Peyer's patch (tissue), 4 donors: ENCODE data around the gene CEP63. TPM values are rescaled to one million over a fixed set of nuclear protein-coding genes. Genes with fewer than 3 reads are reported as not detected.

Source experiments
- DNase-seq, 3 donors: peaks; one replicate each; pipeline ENCODE4 v3.0.0-alpha.2; 2017 to 2019
- H3K27ac ChIP-seq, 4 donors: fragments of 200-600 bp; sonication (generic); one replicate each; pipeline ENCODE4 v1.5.1; 2016 to 2019
- H3K27me3 ChIP-seq, 2 donors: fragments of 200-600 bp; sonication (generic); one replicate each; pipeline ENCODE4 v1.5.1; 2019
- H3K36me3 ChIP-seq, 3 donors: fragments of 200-600 bp; sonication (generic); one replicate each; pipeline ENCODE4 v1.5.1; 2016 to 2019
- H3K4me1 ChIP-seq, 4 donors: fragments of 200-600 bp; sonication (generic); one replicate each; pipeline ENCODE4 v1.5.1; 2016 to 2019
- H3K4me3 ChIP-seq, 4 donors: fragments of 200-600 bp; sonication (generic); 1 replicate in 3 of 4; 2 replicates in 1 of 4; pipeline ENCODE4 v1.5.1; 2016 to 2019; ENCODE audit warnings: mild to moderate bottlenecking in 1 of 4
- H3K9me3 ChIP-seq, 4 donors: fragments of 200-600 bp; sonication (generic); one replicate each; pipeline ENCODE4 v1.5.1; 2016 to 2019; ENCODE audit warnings: mild to moderate bottlenecking in 1 of 4
- CTCF ChIP-seq, 6 experiments: fragments of 450-650 bp in 4 of 6; fragments of 200-600 bp in 2 of 6; sonication (generic) in 1 of 6; IDR thresholded peaks; one replicate each; pipeline ENCODE4 v1.5.1; 2017 to 2019; ENCODE audit warnings: antibody characterized with exemption in 6 of 6, mild to moderate bottlenecking in 3 of 6, moderate library complexity in 1 of 6
- POLR2A ChIP-seq, 2 donors: fragments of 450-650 bp; IDR thresholded peaks; one replicate each; pipeline ENCODE4 v1.5.1; 2017; ENCODE audit warnings: antibody characterized with exemption in 2 of 2, mild to moderate bottlenecking in 2 of 2, moderate library complexity in 2 of 2
- total RNA-seq, 4 donors: library from RNA; depleted of rRNA; stranded (reverse); fragments of >200 nt; gene quantifications; one replicate each; pipeline ENCODE4 v1.1.0, GENCODE V29; 2016

The CEP63 gene
- total RNA-seq = 10 to 100 TPM; 13.3 to 67.7 (median 19.6) TPM

GRCh38 chr3:134485718-134486576, at the start of gene CEP63, which contains the start of gene ANAPC13:
Gene CEP63 (plus strand): TSS chr3:134486057. CDS start chr3:134495321, 9,264 bp downstream.
Gene ANAPC13 (minus strand): TSS chr3:134485985. CDS start chr3:134482904, 3,081 bp downstream.
- Histone ChIP-seq H3K27ac (peak within 1 kb of the TSS; percentile 92 to 98 (median 96)), H3K9me3 (no peaks in the 10 kb centered on the region), H3K36me3 (peaks cover 0 to 11% (median 0%) of the 10 kb centered on the region in 3 donors), H3K4me1 (peaks cover 0 to 25% (median 4%) of the 10 kb centered on the region in 4 donors), H3K27me3 (no peaks in the 10 kb centered on the region), H3K4me3 (peak within 1 kb of the TSS; percentile 71 to 86 (median 74))
- TF ChIP-seq CTCF (IDR thresholded peaks at IDR 0.05) (peak in 2 of 6 experiments; percentile 1 to 5), POLR2A (IDR thresholded peaks at IDR 0.05) (peak; percentile 57 to 72)
- DNase-seq = peak; percentile 95 to 98 (median 96)

GRCh38 chr3:134437211-134437752, 48.6 kb upstream of the CEP63 start:
- no peaks in the 10 kb centered on the region for H3K9me3 ChIP-seq
- no peaks in the 10 kb centered on the region for H3K4me1 ChIP-seq
- no peak for DNase-seq
- H3K36me3 ChIP-seq = no peaks in the 10 kb centered on the region
- no peak overlapping the region for H3K4me3 ChIP-seq
- no peak for TF ChIP-seq POLR2A (IDR thresholded peaks at IDR 0.05)
- TF ChIP-seq CTCF (IDR thresholded peaks at IDR 0.05) = no peak
- no peaks in the 10 kb centered on the region for H3K27me3 ChIP-seq
- H3K27ac ChIP-seq = no peak overlapping the region

GRCh38 chr3:134441321-134441720, 44.5 kb upstream of the CEP63 start:
- Histone ChIP-seq H3K4me1 (no peaks in the 10 kb centered on the region), H3K27me3 (no peaks in the 10 kb centered on the region), H3K4me3 (no peak overlapping the region), H3K36me3 (no peaks in the 10 kb centered on the region), H3K27ac (no peak overlapping the region), H3K9me3 (no peaks in the 10 kb centered on the region)
- no peak for DNase-seq
- TF ChIP-seq CTCF (IDR thresholded peaks at IDR 0.05) (no peak), POLR2A (IDR thresholded peaks at IDR 0.05) (no peak)

- no peak for DNase-seq
- no peak overlapping the region for H3K27ac ChIP-seq
These were observed 44.0 kb upstream of the CEP63 start for GRCh38 chr3:134441821-134442220.

GRCh38 chr3:134445095-134445494, 40.8 kb upstream of the CEP63 start:
- no peaks in the 10 kb centered on the region for H3K27me3 ChIP-seq
- no peak overlapping the region for H3K4me3 ChIP-seq
- H3K4me1 ChIP-seq = no peaks in the 10 kb centered on the region
- H3K9me3 ChIP-seq = no peaks in the 10 kb centered on the region
- TF ChIP-seq POLR2A (IDR thresholded peaks at IDR 0.05) = no peak
- TF ChIP-seq CTCF (IDR thresholded peaks at IDR 0.05) = no peak
- DNase-seq = no peak
- no peaks in the 10 kb centered on the region for H3K36me3 ChIP-seq
- no peak overlapping the region for H3K27ac ChIP-seq

More at GRCh38 chr3:134441821-134442220, 44.0 kb upstream of the CEP63 start:
- no peaks in the 10 kb centered on the region for H3K27me3 ChIP-seq
- H3K36me3 ChIP-seq = no peaks in the 10 kb centered on the region
- TF ChIP-seq CTCF (IDR thresholded peaks at IDR 0.05) (no peak), POLR2A (IDR thresholded peaks at IDR 0.05) (no peak)
- no peaks in the 10 kb centered on the region for H3K9me3 ChIP-seq
- H3K4me3 ChIP-seq = no peak overlapping the region
- H3K4me1 ChIP-seq = no peaks in the 10 kb centered on the region
